ENCODE results near the gene ZPBP2. TPM values are rescaled to one million over a fixed set of nuclear protein-coding genes. Genes with fewer than 3 reads are reported as not detected.
A peak's percentile ranks its signal among the peaks of the same experiment; 100 is the strongest.
"Not testable (repeated sequence)": the region's sequence is repeated elsewhere in the genome, so short reads cannot be mapped to it uniquely, and the experiment has no call there.

The ZPBP2 gene
- total and polyA plus RNA-seq, 4 donors = not detected

DNA sequence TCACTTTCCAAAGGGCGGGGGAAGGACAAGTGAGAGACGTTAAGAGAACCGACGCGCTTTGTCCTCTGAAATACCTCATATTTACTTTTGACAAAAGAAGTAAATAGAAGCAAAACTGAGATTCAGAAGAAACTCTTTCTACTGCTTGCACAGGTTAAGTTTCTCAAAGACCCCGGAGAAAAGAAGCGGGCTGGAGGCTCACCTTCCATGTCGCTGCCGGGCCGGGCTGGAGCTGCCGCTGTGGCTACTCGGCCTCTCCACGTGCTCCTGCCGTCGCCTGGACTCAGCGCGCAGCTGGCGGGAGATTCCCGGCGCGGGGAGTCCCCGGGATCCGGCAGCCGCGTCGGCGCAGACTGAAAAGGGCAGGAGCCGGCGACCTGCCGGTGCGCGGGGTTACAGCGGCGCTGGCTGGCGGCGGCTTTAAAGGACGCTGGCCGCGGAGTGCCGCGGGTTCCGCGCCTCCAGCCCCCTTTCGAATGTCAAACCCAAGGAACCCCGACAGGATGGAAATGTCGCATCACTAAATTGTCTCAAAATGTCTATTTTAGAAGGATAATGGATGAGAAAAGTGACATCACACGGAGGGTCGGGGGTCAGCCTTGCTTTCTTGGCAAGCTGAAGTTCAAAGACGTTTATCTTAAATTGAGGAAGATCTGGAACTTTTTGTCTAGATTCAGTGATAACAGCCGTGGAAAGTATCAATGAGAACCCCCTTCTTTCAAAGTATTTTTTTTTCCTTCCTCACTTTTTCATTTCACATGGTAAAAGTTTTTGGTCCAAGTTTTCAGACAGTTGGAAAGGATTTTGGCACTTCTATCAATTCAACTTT lies 3.9 kb upstream of the ZPBP2 start, which contains the start of gene IKZF3:
IKZF3 (minus strand) TSS at position 395 of the 829 bp plus-strand sequence; CDS start at position 209, 186 bp downstream.
- H3K4me3 ChIP-seq (ENCODE audit: low read length in 2 of 2) = no peak within 1 kb of the TSS
- no peaks in the 10 kb centered on the region for H3K9me3 ChIP-seq (ENCODE audit: control insufficient read depth, low read length)
- 7% methylated on average over 49 to 50 of the region's 50 CpGs for WGBS, 2 donors
- no peaks in the 10 kb centered on the region for H3K4me1 ChIP-seq (ENCODE audit: control insufficient read depth in 1 of 2, insufficient read depth in 2 of 2, low read length in 2 of 2)
- no peaks in the 10 kb centered on the region for H3K27me3 ChIP-seq (ENCODE audit: control insufficient read depth in 1 of 2, insufficient read depth in 2 of 2, low read length in 1 of 2)
- no peak within 1 kb of the TSS for H3K27ac ChIP-seq (ENCODE audit: low read depth in 1 of 2, low read length in 2 of 2)
- H3K36me3 ChIP-seq (ENCODE audit: control insufficient read depth in 1 of 2, insufficient read depth in 2 of 2, low read length in 1 of 2) = no peaks in the 10 kb centered on the region
- intact Hi-C loops (cut with DNase I) = loop anchor here in 1 of 2 donors (10.0 kb wide), 1 partner anchor 101 kb away; the partner anchor contains the start of gene GSDMA
- peak; percentile 62 for ATAC-seq (ENCODE audit: low FRiP score)
- DNase-seq = peak; percentile 61 to 80

DNA sequence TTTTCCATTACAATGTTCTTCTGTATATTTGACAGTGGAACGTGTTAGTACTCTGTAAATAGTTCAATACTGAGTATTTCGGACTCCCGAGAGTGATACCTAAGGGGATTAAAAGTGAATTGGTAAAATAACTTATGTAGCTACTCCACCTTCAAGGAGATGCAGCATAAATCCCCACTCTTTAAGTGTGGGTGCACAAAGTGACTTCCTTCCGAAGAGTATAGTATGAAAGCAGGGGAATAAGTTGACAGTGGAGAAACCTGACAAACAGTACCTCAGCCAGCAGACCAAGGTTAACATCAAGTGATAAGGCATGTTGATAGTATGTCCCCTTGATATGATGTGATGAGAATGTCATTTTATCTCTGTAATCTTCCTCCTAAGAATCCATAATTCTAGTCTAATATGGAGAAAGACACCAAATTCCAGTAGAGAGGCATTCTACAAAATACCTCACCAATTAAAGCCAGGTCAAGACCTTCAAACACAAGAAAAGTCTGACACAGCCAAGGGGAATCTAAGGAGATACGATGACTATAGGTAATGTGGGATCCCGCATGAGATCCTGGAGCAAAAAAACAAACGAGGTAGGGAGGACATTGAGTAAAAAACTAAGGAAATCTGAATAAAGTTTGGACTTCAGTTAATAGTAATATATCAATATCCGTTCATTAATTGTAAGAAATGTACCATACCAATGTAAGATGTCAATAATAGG lies 1.8 kb upstream of the ZPBP2 start:
- DNase-seq (no peak), ATAC-seq (ENCODE audit: low FRiP score) (no peak)
- intact Hi-C loops (cut with DNase I) = loop anchor here in 1 of 2 donors (10.0 kb wide), 1 partner anchor 99 kb away; the partner anchor contains the start of gene GSDMA
- WGBS, 2 donors = 89 to 90% methylated on average over 8 of the region's 8 CpGs
- H3K27ac ChIP-seq (ENCODE audit: low read depth in 1 of 2, low read length in 2 of 2) = no peak overlapping the region
- no peak overlapping the region for H3K4me3 ChIP-seq (ENCODE audit: low read length in 2 of 2)
- no peaks in the 10 kb centered on the region for H3K4me1 ChIP-seq (ENCODE audit: control insufficient read depth in 1 of 2, insufficient read depth in 2 of 2, low read length in 2 of 2)
- no peaks in the 10 kb centered on the region for H3K27me3 ChIP-seq (ENCODE audit: control insufficient read depth in 1 of 2, insufficient read depth in 2 of 2, low read length in 1 of 2)
- H3K9me3 ChIP-seq (ENCODE audit: control insufficient read depth, low read length) = no peaks in the 10 kb centered on the region
- no peaks in the 10 kb centered on the region for H3K36me3 ChIP-seq (ENCODE audit: control insufficient read depth in 1 of 2, insufficient read depth in 2 of 2, low read length in 1 of 2)

DNA sequence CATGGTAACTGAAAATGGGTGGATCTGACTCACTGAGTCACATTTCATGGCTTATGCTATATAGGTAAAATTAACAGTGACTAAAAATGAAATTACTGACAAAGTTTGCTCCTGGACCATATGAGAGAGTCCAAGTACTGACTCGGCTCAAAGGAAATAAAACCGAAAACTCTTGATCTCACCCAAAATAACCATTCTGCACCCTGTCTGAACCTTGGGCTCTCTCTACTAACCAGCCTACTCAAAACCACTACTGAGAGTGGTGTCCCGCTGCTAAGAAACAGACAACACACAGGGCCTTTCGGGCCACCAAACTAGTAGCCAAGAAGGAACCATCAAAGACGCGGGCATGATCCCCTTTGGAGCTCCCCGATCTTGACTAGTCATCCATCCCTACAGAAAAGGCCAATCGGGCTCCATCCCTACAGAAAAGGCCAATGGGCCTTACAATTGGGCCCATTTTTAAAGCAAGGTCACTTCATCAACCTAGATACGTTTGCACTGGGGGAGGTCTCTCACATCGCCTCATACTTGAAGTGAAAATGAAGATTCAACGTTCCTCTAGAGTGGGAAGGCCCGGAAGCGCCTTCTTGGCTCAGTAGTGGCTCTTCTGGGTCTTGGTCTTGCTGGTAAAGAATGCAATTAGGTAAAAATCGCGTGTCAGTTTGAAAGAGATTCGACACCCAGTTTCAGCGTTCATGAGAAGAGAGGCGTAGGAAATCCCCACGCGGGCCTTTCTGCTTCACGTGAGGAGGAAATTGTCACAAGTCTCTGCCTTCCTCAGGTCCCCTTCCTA lies 720 bp upstream of the ZPBP2 start:
- no peak overlapping the region for H3K27ac ChIP-seq (ENCODE audit: low read depth in 1 of 2, low read length in 2 of 2)
- intact Hi-C loops (cut with DNase I) = loop anchor here in 1 of 2 donors (10.0 kb wide), 1 partner anchor 98 kb away; the partner anchor contains the start of gene GSDMA
- H3K9me3 ChIP-seq (ENCODE audit: control insufficient read depth, low read length) = no peaks in the 10 kb centered on the region
- no peak overlapping the region for H3K4me3 ChIP-seq (ENCODE audit: low read length in 2 of 2)
- no peak for ATAC-seq (ENCODE audit: low FRiP score)
- H3K36me3 ChIP-seq (ENCODE audit: control insufficient read depth in 1 of 2, insufficient read depth in 2 of 2, low read length in 1 of 2) = no peaks in the 10 kb centered on the region
- no peaks in the 10 kb centered on the region for H3K27me3 ChIP-seq (ENCODE audit: control insufficient read depth in 1 of 2, insufficient read depth in 2 of 2, low read length in 1 of 2)
- no peaks in the 10 kb centered on the region for H3K4me1 ChIP-seq (ENCODE audit: control insufficient read depth in 1 of 2, insufficient read depth in 2 of 2, low read length in 2 of 2)
- no peak for DNase-seq
- WGBS, 2 donors = 79 to 85% methylated on average over 21 of the region's 21 CpGs

DNA sequence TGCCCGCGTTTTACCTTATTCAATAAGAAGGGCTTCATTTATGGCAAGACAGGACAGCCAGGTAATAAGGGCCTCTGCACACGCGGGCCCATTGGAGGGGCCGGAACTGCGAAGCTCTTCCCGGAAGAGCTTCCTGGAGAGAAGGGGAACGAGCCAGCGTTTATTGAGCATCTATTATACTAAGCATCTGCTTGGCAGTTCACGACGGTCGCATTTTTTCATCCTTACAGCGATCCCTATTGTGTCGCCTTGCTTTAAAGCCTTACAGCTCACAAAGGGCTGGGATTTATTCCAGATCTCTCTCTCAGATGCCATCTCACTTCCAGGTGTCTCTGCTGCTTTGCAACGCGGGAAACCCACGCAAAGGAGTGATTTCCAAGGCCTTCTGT lies 546 bp downstream of the ZPBP2 start:
- H3K9me3 ChIP-seq (ENCODE audit: control insufficient read depth, low read length) = no peaks in the 10 kb centered on the region
- no peaks in the 10 kb centered on the region for H3K36me3 ChIP-seq (ENCODE audit: control insufficient read depth in 1 of 2, insufficient read depth in 2 of 2, low read length in 1 of 2)
- no peaks in the 10 kb centered on the region for H3K4me1 ChIP-seq (ENCODE audit: control insufficient read depth in 1 of 2, insufficient read depth in 2 of 2, low read length in 2 of 2)
- WGBS, 2 donors = 71 to 78% methylated on average over 17 of the region's 17 CpGs
- ATAC-seq (ENCODE audit: low FRiP score) (no peak), DNase-seq (no peak)
- H3K27ac ChIP-seq (ENCODE audit: low read depth in 1 of 2, low read length in 2 of 2) = no peak overlapping the region
- intact Hi-C loops (cut with DNase I) = loop anchor here in 1 of 2 donors (10.0 kb wide), 1 partner anchor 96 kb away; the partner anchor contains the start of gene GSDMA
- H3K4me3 ChIP-seq (ENCODE audit: low read length in 2 of 2) = no peak overlapping the region
- no peaks in the 10 kb centered on the region for H3K27me3 ChIP-seq (ENCODE audit: control insufficient read depth in 1 of 2, insufficient read depth in 2 of 2, low read length in 1 of 2)

DNA sequence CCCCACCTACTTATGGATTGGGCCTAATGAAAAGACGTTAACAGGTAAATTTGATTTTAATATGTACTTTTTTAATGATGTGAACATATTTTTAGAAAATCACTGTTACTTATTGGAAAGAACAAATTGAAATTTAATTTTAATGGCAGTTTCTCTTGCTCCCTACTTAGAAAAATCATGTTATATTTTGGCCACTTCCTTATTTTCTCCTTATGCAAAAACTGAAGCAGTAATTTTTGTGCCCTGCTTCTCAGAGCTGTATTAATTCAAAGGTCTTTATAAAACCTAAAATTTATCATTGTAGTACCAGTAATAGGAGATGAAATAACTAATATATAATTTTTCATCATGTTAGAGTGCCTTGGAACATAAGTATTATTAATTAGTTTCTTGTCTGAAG lies 2.8 kb downstream of the ZPBP2 start:
- DNase-seq (no peak), ATAC-seq (ENCODE audit: low FRiP score) (no peak)
- Histone ChIP-seq H3K36me3 (ENCODE audit: control insufficient read depth in 1 of 2, insufficient read depth in 2 of 2, low read length in 1 of 2) (no peaks in the 10 kb centered on the region), H3K27ac (ENCODE audit: low read depth in 1 of 2, low read length in 2 of 2) (no peak overlapping the region), H3K4me3 (ENCODE audit: low read length in 2 of 2) (no peak overlapping the region), H3K9me3 (ENCODE audit: control insufficient read depth, low read length) (no peaks in the 10 kb centered on the region), H3K27me3 (ENCODE audit: control insufficient read depth in 1 of 2, insufficient read depth in 2 of 2, low read length in 1 of 2) (no peaks in the 10 kb centered on the region), H3K4me1 (ENCODE audit: control insufficient read depth in 1 of 2, insufficient read depth in 2 of 2, low read length in 2 of 2) (no peaks in the 10 kb centered on the region)
- intact Hi-C loops (cut with DNase I) = loop anchor here (10.0 kb wide), 2 partner anchors 104 to 114 kb away; partner anchors contain the start of gene PSMD3 (in 1 of the 2)
- 95 to 100% methylated on average over 1 of the region's 1 CpG for WGBS, 2 donors

DNA sequence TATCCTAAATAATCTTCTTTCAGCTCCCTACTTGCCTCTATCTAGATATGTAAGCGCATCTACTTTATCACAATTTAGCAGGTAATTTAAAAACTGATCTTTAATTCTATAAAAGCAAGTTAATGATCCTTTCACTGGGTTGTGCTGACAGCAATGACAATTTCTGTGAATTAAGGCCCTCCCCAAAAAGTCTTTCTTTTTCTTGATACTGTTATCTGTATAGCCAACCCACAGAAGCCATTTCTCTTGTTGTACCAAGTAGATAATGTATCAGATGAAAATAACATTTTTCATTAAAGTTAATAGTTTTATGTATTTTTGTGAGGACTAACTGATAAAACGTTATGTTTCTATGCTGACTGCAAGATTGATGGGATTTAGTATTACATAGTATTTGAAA lies 3.8 kb downstream of the ZPBP2 start:
- H3K36me3 ChIP-seq (ENCODE audit: control insufficient read depth in 1 of 2, insufficient read depth in 2 of 2, low read length in 1 of 2) = no peaks in the 10 kb centered on the region
- ATAC-seq (ENCODE audit: low FRiP score) = no peak
- intact Hi-C loops (cut with DNase I) = loop anchor here (10.0 kb wide), 2 partner anchors 103 to 113 kb away; partner anchors contain the start of gene PSMD3 (in 1 of the 2)
- H3K4me3 ChIP-seq (ENCODE audit: low read length in 2 of 2) = no peak overlapping the region
- H3K4me1 ChIP-seq (ENCODE audit: control insufficient read depth in 1 of 2, insufficient read depth in 2 of 2, low read length in 2 of 2) = no peaks in the 10 kb centered on the region
- no peaks in the 10 kb centered on the region for H3K27me3 ChIP-seq (ENCODE audit: control insufficient read depth in 1 of 2, insufficient read depth in 2 of 2, low read length in 1 of 2)
- H3K9me3 ChIP-seq (ENCODE audit: control insufficient read depth, low read length) = no peaks in the 10 kb centered on the region
- H3K27ac ChIP-seq (ENCODE audit: low read depth in 1 of 2, low read length in 2 of 2) = no peak overlapping the region
- 63 to 74% methylated on average over 2 of the region's 2 CpGs for WGBS, 2 donors
- no peak for DNase-seq

DNA sequence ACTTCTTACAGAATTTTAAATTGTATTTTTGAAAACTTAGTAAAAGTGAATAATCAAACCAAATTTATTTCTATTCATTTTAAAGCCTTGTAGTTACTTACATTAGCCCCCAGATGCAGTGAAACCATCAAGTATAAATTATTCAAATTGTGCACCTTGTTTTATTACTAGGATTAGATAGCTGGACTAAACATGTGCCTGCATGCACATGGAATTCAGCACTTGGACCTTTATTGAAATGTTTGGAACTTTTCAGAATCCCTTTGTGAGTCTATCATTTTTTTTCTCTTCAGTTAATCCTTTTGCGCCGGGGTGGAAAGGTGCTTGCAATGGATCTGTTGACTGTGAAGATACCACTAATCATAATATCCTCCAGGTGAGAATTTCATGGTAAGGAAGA lies 4.7 kb downstream of the ZPBP2 start:
- intact Hi-C loops (cut with DNase I) = loop anchor here (10.0 kb wide), 2 partner anchors 102 to 112 kb away; partner anchors contain the start of gene PSMD3 (in 1 of the 2)
- ATAC-seq (ENCODE audit: low FRiP score) (no peak), DNase-seq (no peak)
- Histone ChIP-seq H3K36me3 (ENCODE audit: control insufficient read depth in 1 of 2, insufficient read depth in 2 of 2, low read length in 1 of 2) (no peaks in the 10 kb centered on the region), H3K9me3 (ENCODE audit: control insufficient read depth, low read length) (no peaks in the 10 kb centered on the region), H3K27ac (ENCODE audit: low read depth in 1 of 2, low read length in 2 of 2) (no peak overlapping the region), H3K4me1 (ENCODE audit: control insufficient read depth in 1 of 2, insufficient read depth in 2 of 2, low read length in 2 of 2) (no peaks in the 10 kb centered on the region), H3K4me3 (ENCODE audit: low read length in 2 of 2) (no peak overlapping the region), H3K27me3 (ENCODE audit: control insufficient read depth in 1 of 2, insufficient read depth in 2 of 2, low read length in 1 of 2) (no peaks in the 10 kb centered on the region)
- WGBS, 2 donors = 80 to 87% methylated on average over 2 of the region's 2 CpGs

DNA sequence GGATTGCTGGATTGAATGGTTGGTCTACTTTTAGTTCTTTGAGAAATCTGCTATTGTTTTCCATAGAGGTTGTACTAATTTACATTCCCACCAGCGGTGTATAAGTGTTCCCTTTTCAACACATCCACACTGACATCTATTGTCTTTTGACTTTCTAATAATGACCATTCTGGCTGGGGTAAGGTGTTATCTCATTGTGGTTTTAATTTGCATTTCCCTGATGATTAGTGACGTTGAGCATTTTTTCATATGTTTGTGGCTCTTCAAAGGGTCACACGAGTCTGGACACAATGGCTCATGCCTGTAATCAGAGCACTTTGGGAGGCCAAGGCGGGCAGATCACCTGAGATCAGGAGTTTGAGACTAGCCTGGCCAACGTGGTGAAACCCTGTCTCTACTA lies 18.1 kb downstream of the ZPBP2 start:
- H3K4me1 ChIP-seq (ENCODE audit: control insufficient read depth in 1 of 2, insufficient read depth in 2 of 2, low read length in 2 of 2); H3K27me3 ChIP-seq (ENCODE audit: control insufficient read depth in 1 of 2, insufficient read depth in 2 of 2, low read length in 1 of 2); intact Hi-C loops (cut with DNase I); DNase-seq; H3K36me3 ChIP-seq (ENCODE audit: control insufficient read depth in 1 of 2, insufficient read depth in 2 of 2, low read length in 1 of 2); H3K27ac ChIP-seq (ENCODE audit: low read depth in 1 of 2, low read length in 2 of 2); H3K9me3 ChIP-seq (ENCODE audit: control insufficient read depth, low read length); H3K4me3 ChIP-seq (ENCODE audit: low read length in 2 of 2); ATAC-seq (ENCODE audit: low FRiP score): not testable (repeated sequence)
- WGBS, 2 donors = 71 to 77% methylated on average over 5 of the region's 5 CpGs
